ENCODE measurements around the gene KCNK10.

The KCNK10 gene

GRCh38 chr14:88311780-88312179, 11.3 kb downstream of the KCNK10 start:
- H3K4me3 ChIP-seq (ENCODE audit: low read depth, low read length), result no peak overlapping the region
- ChIA-PET POLR2A (no interaction called here), CTCF (no interaction called here)
- DNase-seq (ENCODE audit: low read depth, low spot score), result no peak
- TF ChIP-seq, protein P1, sequence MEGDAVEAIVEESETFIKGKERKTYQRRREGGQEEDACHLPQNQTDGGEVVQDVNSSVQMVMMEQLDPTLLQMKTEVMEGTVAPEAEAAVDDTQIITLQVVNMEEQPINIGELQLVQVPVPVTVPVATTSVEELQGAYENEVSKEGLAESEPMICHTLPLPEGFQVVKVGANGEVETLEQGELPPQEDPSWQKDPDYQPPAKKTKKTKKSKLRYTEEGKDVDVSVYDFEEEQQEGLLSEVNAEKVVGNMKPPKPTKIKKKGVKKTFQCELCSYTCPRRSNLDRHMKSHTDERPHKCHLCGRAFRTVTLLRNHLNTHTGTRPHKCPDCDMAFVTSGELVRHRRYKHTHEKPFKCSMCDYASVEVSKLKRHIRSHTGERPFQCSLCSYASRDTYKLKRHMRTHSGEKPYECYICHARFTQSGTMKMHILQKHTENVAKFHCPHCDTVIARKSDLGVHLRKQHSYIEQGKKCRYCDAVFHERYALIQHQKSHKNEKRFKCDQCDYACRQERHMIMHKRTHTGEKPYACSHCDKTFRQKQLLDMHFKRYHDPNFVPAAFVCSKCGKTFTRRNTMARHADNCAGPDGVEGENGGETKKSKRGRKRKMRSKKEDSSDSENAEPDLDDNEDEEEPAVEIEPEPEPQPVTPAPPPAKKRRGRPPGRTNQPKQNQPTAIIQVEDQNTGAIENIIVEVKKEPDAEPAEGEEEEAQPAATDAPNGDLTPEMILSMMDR (IDR thresholded peaks at IDR 0.05; ENCODE audit: insufficient read depth, low read length, missing control alignments), result no peak

- CTCF ChIA-PET, result no interaction called here
- POLR2A ChIA-PET, result no interaction called here
- no peak overlapping the region for H3K4me3 ChIP-seq (ENCODE audit: low read depth, low read length)
- TF ChIP-seq, protein P1 (IDR thresholded peaks at IDR 0.05; ENCODE audit: insufficient read depth, low read length, missing control alignments), result no peak
- no peak for DNase-seq (ENCODE audit: low read depth, low spot score)
Measured at GRCh38 chr14:88310449-88310848, 12.6 kb downstream of the KCNK10 start.

- CTCF ChIA-PET, result no interaction called here
Measured at GRCh38 chr14:88310021-88310420, 13.0 kb downstream of the KCNK10 start.

DNA sequence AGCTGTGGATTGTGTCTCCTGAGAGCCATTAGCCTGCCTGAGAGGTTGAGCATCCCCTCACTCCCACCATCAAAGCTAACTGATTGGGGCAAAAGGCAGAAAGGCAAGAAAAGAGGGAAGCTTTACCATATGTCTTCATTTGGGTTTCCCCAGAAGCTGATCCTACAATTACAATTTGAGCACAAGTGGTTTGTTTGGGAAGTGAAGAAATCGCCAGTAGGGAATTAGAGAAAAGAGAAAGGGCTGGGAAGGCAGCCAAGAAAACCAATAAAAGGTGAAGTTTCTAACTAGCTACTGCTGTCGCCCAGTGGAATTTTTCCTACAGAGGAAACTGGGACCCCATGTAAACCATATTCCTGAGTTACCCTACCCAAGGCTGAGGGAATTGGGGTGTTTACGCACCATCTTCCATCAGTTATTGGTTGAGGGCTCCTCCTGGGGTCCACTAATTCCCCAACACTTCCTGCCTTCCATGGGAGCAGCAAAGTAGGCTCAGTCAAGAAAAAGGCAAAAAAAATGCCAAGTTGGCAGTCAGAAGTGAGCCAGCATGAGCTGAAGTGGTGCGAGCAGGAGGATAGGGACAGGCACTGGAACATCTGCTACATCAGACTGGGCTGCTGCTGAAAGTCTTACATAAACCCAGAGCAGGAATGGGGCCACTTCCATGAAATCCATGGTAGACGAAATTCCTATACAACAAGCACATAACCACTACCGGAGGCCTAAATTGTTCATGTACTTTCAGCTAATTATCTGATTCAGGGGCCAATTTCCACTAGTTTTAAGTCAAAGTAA, 17.3 kb downstream of the KCNK10 start:
- CTCF ChIA-PET, result no interaction called here
- H3K4me3 ChIP-seq (ENCODE audit: low read depth, low read length), result no peak overlapping the region
- TF ChIP-seq, protein P1 (IDR thresholded peaks at IDR 0.05; ENCODE audit: insufficient read depth, low read length, missing control alignments), result no peak
- POLR2A ChIA-PET, result no interaction called here
- no peak for DNase-seq (ENCODE audit: low read depth, low spot score)

More at GRCh38 chr14:88310021-88310420, 13.0 kb downstream of the KCNK10 start:
- no peak overlapping the region for H3K4me3 ChIP-seq (ENCODE audit: low read depth, low read length)
- no peak for DNase-seq (ENCODE audit: low read depth, low spot score)
- TF ChIP-seq, protein P1 (IDR thresholded peaks at IDR 0.05; ENCODE audit: insufficient read depth, low read length, missing control alignments), result no peak
- POLR2A ChIA-PET, result no interaction called here

DNA sequence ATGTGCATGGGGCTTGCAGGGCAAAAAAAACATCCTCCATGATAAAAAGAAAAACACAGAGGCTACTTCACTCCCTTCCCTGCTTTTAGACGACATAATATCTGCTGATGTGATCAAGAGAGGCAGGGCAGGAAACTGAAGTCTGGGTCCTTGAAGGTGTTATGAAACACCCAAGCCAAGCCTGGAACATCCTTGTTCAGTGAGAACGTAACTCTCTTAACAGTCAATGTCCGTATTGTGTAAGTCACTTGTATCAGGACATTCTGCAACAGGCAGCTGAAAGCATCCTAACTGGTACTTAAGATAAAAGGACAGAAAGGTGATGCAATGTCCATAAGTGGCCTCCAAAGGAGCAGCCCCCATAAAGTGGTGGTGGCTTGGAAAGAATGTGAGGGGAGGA, 20.0 kb downstream of the KCNK10 start:
- POLR2A ChIA-PET, result no interaction called here
- H3K4me3 ChIP-seq (ENCODE audit: low read depth, low read length), result no peak overlapping the region
- CTCF ChIA-PET, result no interaction called here
- no peak for DNase-seq (ENCODE audit: low read depth, low spot score)
- TF ChIP-seq, protein P1 (IDR thresholded peaks at IDR 0.05; ENCODE audit: insufficient read depth, low read length, missing control alignments), result no peak

DNA sequence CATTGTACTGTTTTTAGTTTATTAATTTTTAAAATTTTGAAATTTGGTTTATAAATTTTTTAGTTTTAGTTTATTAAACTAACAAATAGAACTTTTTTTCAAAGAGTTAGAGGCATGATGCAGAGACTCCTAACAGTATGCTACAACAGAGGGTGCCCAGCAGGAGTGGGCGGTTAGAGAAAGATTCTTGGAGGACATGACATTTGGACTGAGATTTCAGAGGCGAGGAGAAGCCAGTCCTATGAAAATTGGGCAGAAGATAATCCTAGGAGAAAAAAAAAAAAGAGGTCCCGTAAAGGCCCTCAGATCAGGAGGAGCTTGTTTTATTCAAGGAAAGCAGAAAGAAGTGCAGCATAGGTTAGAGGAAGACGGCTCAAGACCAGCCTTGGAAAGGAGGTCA, 21.7 kb downstream of the KCNK10 start:
- ChIA-PET CTCF (no interaction called here), POLR2A (no interaction called here)
- no peak overlapping the region for H3K4me3 ChIP-seq (ENCODE audit: low read depth, low read length)

More for the DNA sequence above, 21.7 kb downstream of the KCNK10 start:
- DNase-seq (ENCODE audit: low read depth, low spot score), result no peak
- TF ChIP-seq, protein P1 (IDR thresholded peaks at IDR 0.05; ENCODE audit: insufficient read depth, low read length, missing control alignments), result no peak
